ENCODE data around the gene GSE1. TPM values are rescaled to one million over a fixed set of nuclear protein-coding genes. Genes with fewer than 3 reads are reported as not detected.
A peak's percentile ranks its signal among the peaks of the same experiment; 100 is the strongest.

The GSE1 gene
- total and polyA plus RNA-seq, 2 experiments from 2014 or later: 32.4 to 135 TPM

DNA sequence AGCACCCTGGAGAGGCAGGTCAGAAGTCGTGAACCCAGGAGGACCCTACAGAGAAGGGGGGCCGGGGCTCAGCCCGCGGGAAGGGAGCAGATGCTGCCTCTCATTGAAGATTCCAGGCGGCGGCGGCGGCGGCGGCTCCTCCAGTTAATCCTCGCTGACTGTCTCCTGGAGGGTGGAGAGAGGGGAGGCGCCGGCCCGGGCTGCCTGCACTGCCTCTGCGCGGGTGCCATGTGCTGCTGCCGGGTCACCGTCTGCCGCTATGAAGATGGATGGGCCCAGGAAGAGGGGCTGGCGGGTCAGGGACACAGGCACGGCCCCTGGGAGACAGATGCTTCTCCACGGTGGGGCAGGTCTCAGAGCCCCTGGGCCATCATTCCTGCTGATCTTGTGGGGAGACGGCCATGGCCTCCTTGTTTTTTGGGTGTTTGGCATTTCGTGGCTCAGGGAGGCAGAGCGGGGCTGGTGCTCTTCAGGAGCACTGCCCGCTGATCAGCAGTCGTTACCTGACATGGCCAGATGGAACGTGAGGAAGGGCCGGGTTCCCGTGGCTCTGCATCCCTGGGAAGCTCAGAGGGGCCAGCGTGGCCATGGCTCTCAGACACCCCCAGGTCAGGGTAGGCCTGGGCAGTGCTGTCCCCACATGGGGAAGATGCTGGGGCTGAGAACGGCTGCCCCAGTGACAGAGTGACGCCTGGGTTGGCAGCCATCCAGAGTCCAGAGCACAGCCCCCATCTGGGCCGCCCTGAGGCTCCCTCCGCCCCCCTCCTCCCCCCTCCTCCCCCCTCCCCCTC lies 39.5 kb downstream of the GSE1 start:
- Histone ChIP-seq H3K4me2 (no peak overlapping the region), H3K9me2 (ENCODE audit: insufficient read depth) (no peaks in the 10 kb centered on the region)
- TF ChIP-seq, protein P1, sequence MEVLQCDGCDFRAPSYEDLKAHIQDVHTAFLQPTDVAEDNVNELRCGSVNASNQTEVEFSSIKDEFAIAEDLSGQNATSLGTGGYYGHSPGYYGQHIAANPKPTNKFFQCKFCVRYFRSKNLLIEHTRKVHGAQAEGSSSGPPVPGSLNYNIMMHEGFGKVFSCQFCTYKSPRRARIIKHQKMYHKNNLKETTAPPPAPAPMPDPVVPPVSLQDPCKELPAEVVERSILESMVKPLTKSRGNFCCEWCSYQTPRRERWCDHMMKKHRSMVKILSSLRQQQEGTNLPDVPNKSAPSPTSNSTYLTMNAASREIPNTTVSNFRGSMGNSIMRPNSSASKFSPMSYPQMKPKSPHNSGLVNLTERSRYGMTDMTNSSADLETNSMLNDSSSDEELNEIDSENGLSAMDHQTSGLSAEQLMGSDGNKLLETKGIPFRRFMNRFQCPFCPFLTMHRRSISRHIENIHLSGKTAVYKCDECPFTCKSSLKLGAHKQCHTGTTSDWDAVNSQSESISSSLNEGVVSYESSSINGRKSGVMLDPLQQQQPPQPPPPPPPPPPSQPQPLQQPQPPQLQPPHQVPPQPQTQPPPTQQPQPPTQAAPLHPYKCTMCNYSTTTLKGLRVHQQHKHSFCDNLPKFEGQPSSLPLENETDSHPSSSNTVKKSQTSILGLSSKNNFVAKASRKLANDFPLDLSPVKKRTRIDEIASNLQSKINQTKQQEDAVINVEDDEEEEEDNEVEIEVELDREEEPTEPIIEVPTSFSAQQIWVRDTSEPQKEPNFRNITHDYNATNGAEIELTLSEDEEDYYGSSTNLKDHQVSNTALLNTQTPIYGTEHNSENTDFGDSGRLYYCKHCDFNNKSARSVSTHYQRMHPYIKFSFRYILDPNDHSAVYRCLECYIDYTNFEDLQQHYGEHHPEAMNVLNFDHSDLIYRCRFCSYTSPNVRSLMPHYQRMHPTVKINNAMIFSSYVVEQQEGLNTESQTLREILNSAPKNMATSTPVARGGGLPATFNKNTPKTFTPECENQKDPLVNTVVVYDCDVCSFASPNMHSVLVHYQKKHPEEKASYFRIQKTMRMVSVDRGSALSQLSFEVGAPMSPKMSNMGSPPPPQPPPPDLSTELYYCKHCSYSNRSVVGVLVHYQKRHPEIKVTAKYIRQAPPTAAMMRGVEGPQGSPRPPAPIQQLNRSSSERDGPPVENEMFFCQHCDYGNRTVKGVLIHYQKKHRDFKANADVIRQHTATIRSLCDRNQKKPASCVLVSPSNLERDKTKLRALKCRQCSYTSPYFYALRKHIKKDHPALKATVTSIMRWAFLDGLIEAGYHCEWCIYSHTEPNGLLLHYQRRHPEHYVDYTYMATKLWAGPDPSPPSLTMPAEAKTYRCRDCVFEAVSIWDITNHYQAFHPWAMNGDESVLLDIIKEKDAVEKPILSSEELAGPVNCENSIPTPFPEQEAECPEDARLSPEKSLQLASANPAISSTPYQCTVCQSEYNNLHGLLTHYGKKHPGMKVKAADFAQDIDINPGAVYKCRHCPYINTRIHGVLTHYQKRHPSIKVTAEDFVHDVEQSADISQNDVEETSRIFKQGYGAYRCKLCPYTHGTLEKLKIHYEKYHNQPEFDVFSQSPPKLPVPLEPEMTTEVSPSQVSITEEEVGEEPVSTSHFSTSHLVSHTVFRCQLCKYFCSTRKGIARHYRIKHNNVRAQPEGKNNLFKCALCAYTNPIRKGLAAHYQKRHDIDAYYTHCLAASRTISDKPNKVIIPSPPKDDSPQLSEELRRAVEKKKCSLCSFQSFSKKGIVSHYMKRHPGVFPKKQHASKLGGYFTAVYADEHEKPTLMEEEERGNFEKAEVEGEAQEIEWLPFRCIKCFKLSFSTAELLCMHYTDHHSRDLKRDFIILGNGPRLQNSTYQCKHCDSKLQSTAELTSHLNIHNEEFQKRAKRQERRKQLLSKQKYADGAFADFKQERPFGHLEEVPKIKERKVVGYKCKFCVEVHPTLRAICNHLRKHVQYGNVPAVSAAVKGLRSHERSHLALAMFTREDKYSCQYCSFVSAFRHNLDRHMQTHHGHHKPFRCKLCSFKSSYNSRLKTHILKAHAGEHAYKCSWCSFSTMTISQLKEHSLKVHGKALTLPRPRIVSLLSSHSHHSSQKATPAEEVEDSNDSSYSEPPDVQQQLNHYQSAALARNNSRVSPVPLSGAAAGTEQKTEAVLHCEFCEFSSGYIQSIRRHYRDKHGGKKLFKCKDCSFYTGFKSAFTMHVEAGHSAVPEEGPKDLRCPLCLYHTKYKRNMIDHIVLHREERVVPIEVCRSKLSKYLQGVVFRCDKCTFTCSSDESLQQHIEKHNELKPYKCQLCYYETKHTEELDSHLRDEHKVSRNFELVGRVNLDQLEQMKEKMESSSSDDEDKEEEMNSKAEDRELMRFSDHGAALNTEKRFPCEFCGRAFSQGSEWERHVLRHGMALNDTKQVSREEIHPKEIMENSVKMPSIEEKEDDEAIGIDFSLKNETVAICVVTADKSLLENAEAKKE (CRISPR knock-in tag; IDR thresholded peaks at IDR 0.05): no peak
- TF ChIP-seq JUNB (IDR thresholded peaks at IDR 0.05; ENCODE audit: unreplicated experiment) (no peak), ZNF114 (CRISPR knock-in tag; IDR thresholded peaks at IDR 0.05) (no peak), POLR2AphosphoS5 (IDR thresholded peaks at IDR 0.05; ENCODE audit: low read depth) (no peak), ZNF331 (CRISPR knock-in tag; IDR thresholded peaks at IDR 0.05; ENCODE audit: low read depth) (no peak), EZH2 (IDR thresholded peaks at IDR 0.05; ENCODE audit: low read depth, unreplicated experiment) (no peak), NANOG (IDR thresholded peaks at IDR 0.05; ENCODE audit: borderline replicate concordance) (no peak), STAT1 (IDR thresholded peaks at IDR 0.05; ENCODE audit: unreplicated experiment) (no peak), CREB1 (CRISPR knock-in tag; IDR thresholded peaks at IDR 0.05; ENCODE audit: low read depth) (no peak)
- TF ChIP-seq, protein P2, sequence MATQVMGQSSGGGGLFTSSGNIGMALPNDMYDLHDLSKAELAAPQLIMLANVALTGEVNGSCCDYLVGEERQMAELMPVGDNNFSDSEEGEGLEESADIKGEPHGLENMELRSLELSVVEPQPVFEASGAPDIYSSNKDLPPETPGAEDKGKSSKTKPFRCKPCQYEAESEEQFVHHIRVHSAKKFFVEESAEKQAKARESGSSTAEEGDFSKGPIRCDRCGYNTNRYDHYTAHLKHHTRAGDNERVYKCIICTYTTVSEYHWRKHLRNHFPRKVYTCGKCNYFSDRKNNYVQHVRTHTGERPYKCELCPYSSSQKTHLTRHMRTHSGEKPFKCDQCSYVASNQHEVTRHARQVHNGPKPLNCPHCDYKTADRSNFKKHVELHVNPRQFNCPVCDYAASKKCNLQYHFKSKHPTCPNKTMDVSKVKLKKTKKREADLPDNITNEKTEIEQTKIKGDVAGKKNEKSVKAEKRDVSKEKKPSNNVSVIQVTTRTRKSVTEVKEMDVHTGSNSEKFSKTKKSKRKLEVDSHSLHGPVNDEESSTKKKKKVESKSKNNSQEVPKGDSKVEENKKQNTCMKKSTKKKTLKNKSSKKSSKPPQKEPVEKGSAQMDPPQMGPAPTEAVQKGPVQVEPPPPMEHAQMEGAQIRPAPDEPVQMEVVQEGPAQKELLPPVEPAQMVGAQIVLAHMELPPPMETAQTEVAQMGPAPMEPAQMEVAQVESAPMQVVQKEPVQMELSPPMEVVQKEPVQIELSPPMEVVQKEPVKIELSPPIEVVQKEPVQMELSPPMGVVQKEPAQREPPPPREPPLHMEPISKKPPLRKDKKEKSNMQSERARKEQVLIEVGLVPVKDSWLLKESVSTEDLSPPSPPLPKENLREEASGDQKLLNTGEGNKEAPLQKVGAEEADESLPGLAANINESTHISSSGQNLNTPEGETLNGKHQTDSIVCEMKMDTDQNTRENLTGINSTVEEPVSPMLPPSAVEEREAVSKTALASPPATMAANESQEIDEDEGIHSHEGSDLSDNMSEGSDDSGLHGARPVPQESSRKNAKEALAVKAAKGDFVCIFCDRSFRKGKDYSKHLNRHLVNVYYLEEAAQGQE (IDR thresholded peaks at IDR 0.05; ENCODE audit: unreplicated experiment): no peak
- TF ChIP-seq, protein P3, sequence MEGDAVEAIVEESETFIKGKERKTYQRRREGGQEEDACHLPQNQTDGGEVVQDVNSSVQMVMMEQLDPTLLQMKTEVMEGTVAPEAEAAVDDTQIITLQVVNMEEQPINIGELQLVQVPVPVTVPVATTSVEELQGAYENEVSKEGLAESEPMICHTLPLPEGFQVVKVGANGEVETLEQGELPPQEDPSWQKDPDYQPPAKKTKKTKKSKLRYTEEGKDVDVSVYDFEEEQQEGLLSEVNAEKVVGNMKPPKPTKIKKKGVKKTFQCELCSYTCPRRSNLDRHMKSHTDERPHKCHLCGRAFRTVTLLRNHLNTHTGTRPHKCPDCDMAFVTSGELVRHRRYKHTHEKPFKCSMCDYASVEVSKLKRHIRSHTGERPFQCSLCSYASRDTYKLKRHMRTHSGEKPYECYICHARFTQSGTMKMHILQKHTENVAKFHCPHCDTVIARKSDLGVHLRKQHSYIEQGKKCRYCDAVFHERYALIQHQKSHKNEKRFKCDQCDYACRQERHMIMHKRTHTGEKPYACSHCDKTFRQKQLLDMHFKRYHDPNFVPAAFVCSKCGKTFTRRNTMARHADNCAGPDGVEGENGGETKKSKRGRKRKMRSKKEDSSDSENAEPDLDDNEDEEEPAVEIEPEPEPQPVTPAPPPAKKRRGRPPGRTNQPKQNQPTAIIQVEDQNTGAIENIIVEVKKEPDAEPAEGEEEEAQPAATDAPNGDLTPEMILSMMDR (conservative IDR thresholded peaks at IDR 0.05; ENCODE audit: low read depth in 2 of 2): no peak
- TF ChIP-seq, protein P4, sequence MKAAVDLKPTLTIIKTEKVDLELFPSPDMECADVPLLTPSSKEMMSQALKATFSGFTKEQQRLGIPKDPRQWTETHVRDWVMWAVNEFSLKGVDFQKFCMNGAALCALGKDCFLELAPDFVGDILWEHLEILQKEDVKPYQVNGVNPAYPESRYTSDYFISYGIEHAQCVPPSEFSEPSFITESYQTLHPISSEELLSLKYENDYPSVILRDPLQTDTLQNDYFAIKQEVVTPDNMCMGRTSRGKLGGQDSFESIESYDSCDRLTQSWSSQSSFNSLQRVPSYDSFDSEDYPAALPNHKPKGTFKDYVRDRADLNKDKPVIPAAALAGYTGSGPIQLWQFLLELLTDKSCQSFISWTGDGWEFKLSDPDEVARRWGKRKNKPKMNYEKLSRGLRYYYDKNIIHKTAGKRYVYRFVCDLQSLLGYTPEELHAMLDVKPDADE (IDR thresholded peaks at IDR 0.05): no peak

More for the DNA sequence above, 39.5 kb downstream of the GSE1 start:
- Histone ChIP-seq H3K27me3 (ENCODE audit: insufficient read depth) (no peaks in the 10 kb centered on the region), H3K79me2 (replicated peaks; ENCODE audit: insufficient read depth) (peaks cover 3% of the 10 kb centered on the region), H4K20me1 (replicated peaks; ENCODE audit: insufficient read depth) (peaks cover 13% of the 10 kb centered on the region), H3K4me1 (ENCODE audit: insufficient read depth) (no peaks in the 10 kb centered on the region), H2AFZ (no peak overlapping the region), H3K4me3 (no peak overlapping the region), H3K27ac (ENCODE audit: low read depth) (no peak overlapping the region), H3F3A (replicated peaks; ENCODE audit: low read depth) (peaks cover 18% of the 10 kb centered on the region), H3K36me3 (ENCODE audit: insufficient read depth) (0 out of 2 replicates have a peak, but pooled peaks cover under 1% of the 10 kb centered on the region)
- H3K9me3 Mint-ChIP-seq: no peaks in the 10 kb centered on the region
- no peak for DNase-seq (ENCODE audit: low spot score)
- H3K27ac Mint-ChIP-seq: no peak overlapping the region; the same call in 1 of the 2 replicates
- H3K4me3 Mint-ChIP-seq: no peak overlapping the region
- peaks cover 10% of the 10 kb centered on the region for H3K27me3 Mint-ChIP-seq (ENCODE audit: insufficient read depth, low read depth, poor library complexity)
- peaks cover 8% of the 10 kb centered on the region; the same call in 2 of the 3 replicates for H3K4me1 Mint-ChIP-seq
- ATAC-seq: peak; percentile 18
- peaks cover 51% of the 10 kb centered on the region for H3K36me3 Mint-ChIP-seq (ENCODE audit: low read depth)
